Measurements from ENCODE around the gene C21orf58.

The C21orf58 gene

GRCh38 chr21:46264046-46264689, 59.5 kb downstream of the C21orf58 start:
- H3K27ac ChIP-seq: no peak overlapping the region
- no peak for TF ChIP-seq CTCF (conservative IDR thresholded peaks at IDR 0.05)

DNA sequence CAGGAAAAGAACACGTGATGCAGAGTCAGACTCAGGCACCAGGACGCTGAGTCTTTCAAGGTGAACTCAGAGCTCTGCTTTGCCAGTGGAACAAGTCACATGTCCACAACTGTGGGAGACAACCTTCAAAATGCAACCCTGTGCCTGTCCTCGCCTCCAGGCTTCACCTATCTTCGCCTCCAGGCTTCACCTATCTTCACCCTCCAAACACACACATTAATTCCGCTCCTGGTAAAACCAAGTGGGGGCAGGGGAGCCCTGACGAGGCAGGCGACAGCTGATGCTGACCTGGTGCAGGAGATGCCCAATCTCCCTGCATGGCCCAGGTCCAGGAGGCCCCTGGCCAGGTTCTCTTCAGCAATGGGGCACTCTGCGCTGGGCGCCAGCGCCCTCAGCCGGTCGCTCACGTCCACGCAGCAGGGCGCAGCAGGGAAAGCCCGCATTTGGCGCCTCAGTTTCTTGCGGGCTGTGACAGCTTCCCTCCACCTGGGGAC, 67.1 kb downstream of the C21orf58 start:
- no peak overlapping the region for H3K27ac ChIP-seq
- TF ChIP-seq CTCF (conservative IDR thresholded peaks at IDR 0.05): no peak

GRCh38 chr21:46255758-46256337, 67.8 kb downstream of the C21orf58 start:
- H3K27ac ChIP-seq: no peak overlapping the region
- TF ChIP-seq CTCF (conservative IDR thresholded peaks at IDR 0.05): no peak

GRCh38 chr21:46255166-46255565, 68.5 kb downstream of the C21orf58 start:
- H3K27ac ChIP-seq: no peak overlapping the region

GRCh38 chr21:46254208-46254975, 69.3 kb downstream of the C21orf58 start:
- no peak overlapping the region for H3K27ac ChIP-seq
- TF ChIP-seq CTCF (conservative IDR thresholded peaks at IDR 0.05): no peak

More at GRCh38 chr21:46255166-46255565, 68.5 kb downstream of the C21orf58 start:
- TF ChIP-seq CTCF (conservative IDR thresholded peaks at IDR 0.05): no peak

- no peak for TF ChIP-seq CTCF (conservative IDR thresholded peaks at IDR 0.05)
- H3K27ac ChIP-seq: no peak overlapping the region
These were observed 70.0 kb downstream of the C21orf58 start for GRCh38 chr21:46253610-46254124.

DNA sequence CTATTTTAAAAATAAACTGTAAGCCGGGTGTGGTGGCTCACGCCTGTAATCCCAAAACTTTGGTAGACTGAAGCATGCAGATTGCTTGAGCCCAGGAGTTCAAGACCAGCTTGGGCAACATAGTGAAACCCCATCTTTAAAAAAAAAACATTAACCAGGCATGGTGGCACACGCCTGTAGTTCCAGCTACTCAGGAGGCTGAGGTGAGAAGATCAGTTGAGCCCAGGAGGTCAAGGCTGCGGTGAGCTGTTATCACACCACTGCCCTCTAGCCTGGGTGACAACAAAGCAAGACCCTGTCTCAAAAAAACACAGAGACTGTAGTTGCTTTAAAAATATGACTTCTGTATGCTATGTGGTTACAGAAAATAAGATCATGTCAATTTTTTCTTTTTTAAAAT, 70.8 kb downstream of the C21orf58 start:
- no peak for TF ChIP-seq CTCF (conservative IDR thresholded peaks at IDR 0.05)
- no peak overlapping the region for H3K27ac ChIP-seq
